HepG2 (cell line): ENCODE measurements around the gene FXR2. TPM values are rescaled to one million over a fixed set of nuclear protein-coding genes. Genes with fewer than 3 reads are reported as not detected.
A peak's percentile ranks its signal among the peaks of the same experiment; 100 is the strongest.

Experiments
- BCL6 ChIP-seq: IDR thresholded peaks from 2 replicates; pipeline ENCODE4 v1.6.1; 2016; ENCODE audit warnings: missing genetic modification reagents, missing compliant biosample characterization
- CCAR2 ChIP-seq: fragments of 200-400 bp; formaldehyde crosslinking; optimal IDR thresholded peaks from 2 replicates; pipeline ENCODE3; 2018; ENCODE audit warnings: low read depth, mild to moderate bottlenecking, low read length, moderate library complexity
- ESRRA ChIP-seq: sonication (generic); formaldehyde crosslinking; IDR thresholded peaks from 2 replicates; pipeline ENCODE4 v1.5.1; 2020; ENCODE audit warnings: mild to moderate bottlenecking, low read depth, missing genetic modification reagents
- HMG20B ChIP-seq: conservative IDR thresholded peaks from 2 replicates; pipeline ENCODE4 v1.6.1; 2016; ENCODE audit warnings: missing genetic modification reagents, missing compliant biosample characterization
- JDP2 ChIP-seq: sonication (generic); formaldehyde crosslinking; IDR thresholded peaks from 2 replicates; pipeline ENCODE4 v1.8.1; 2022; ENCODE audit warnings: missing genetic modification reagents, borderline replicate concordance
- KDM2A ChIP-seq: sonication (generic); formaldehyde crosslinking; IDR thresholded peaks from 2 replicates; pipeline ENCODE4 v1.4.0; 2020; ENCODE audit warnings: low read depth, missing genetic modification reagents, borderline replicate concordance
- POLR2AphosphoS2 ChIP-seq: IDR thresholded peaks from 2 replicates; pipeline ENCODE4 v1.6.1; 2011; ENCODE audit warnings: low read depth, low read length, improper control_type of control experiment
- TRIM24 ChIP-seq: sonication (generic); formaldehyde crosslinking; IDR thresholded peaks from 2 replicates; pipeline ENCODE4 v1.8.0; 2022; ENCODE audit warnings: mild to moderate bottlenecking, missing genetic modification reagents
- ZFP36L1 ChIP-seq: sonication (generic); formaldehyde crosslinking; IDR thresholded peaks from 2 replicates; pipeline ENCODE4 v1.8.0; 2022; ENCODE audit warnings: mild to moderate bottlenecking, missing genetic modification reagents, moderate library complexity
- ZFP37 ChIP-seq: sonication (generic); formaldehyde crosslinking; IDR thresholded peaks from 2 replicates; pipeline ENCODE4 v1.4.0; 2020; ENCODE audit warnings: missing genetic modification reagents, borderline replicate concordance
- ZFYVE20 ChIP-seq: sonication (generic); formaldehyde crosslinking; IDR thresholded peaks from 2 replicates; pipeline ENCODE4 v1.8.0; 2023; ENCODE audit warnings: low read depth, mild to moderate bottlenecking, moderate library complexity, missing genetic modification reagents, borderline replicate concordance
- ZNF17 ChIP-seq: sonication (generic); formaldehyde crosslinking; IDR thresholded peaks from 2 replicates; pipeline ENCODE4 v1.5.0; 2020; ENCODE audit warnings: mild to moderate bottlenecking, missing genetic modification reagents
- ZNF235 ChIP-seq: sonication (generic); formaldehyde crosslinking; IDR thresholded peaks from 2 replicates; pipeline ENCODE4 v1.8.1; 2023; ENCODE audit warnings: mild to moderate bottlenecking, missing genetic modification reagents, borderline replicate concordance
- ZNF251 ChIP-seq: sonication (generic); formaldehyde crosslinking; IDR thresholded peaks from 2 replicates; pipeline ENCODE4 v1.9.0; 2021; ENCODE audit warnings: mild to moderate bottlenecking, missing genetic modification reagents
- ZNF337 ChIP-seq: sonication (generic); formaldehyde crosslinking; IDR thresholded peaks from 2 replicates; pipeline ENCODE4 v1.5.1; 2020; ENCODE audit warnings: missing genetic modification reagents, low read depth, mild to moderate bottlenecking, borderline replicate concordance
- ZNF34 ChIP-seq: sonication (generic); formaldehyde crosslinking; IDR thresholded peaks from 2 replicates; pipeline ENCODE4 v1.4.0; 2020; ENCODE audit warnings: mild to moderate bottlenecking, missing genetic modification reagents, borderline replicate concordance
- ZNF567 ChIP-seq: sonication (generic); formaldehyde crosslinking; IDR thresholded peaks from 2 replicates; pipeline ENCODE4 v1.8.1; 2023; ENCODE audit warnings: mild to moderate bottlenecking, missing genetic modification reagents, borderline replicate concordance
- ZNF766 ChIP-seq: sonication (generic); formaldehyde crosslinking; IDR thresholded peaks from 2 replicates; pipeline ENCODE4 v1.5.0; 2020; ENCODE audit warnings: missing genetic modification reagents, borderline replicate concordance
- ZNF773 ChIP-seq: sonication (generic); formaldehyde crosslinking; IDR thresholded peaks from 2 replicates; pipeline ENCODE4 v1.4.0; 2020; ENCODE audit warnings: missing genetic modification reagents, borderline replicate concordance
- polyA plus RNA-seq, 8 experiments: library from polyadenylated mRNA; depleted of rRNA in 3 of 8; stranded (reverse) in 7 of 8; unstranded in 1 of 8; fragments of >200 nt; fragmentation: Illumina TruSeq in 4 of 8; extraction: Trizol in 4 of 8; gene quantifications; 2 replicates each; pipeline versions ENCODE4 v1.2.1 to v1.2.3, GENCODE V29; 2011 to 2016; ENCODE audit warnings: low read depth in 4 of 8, missing spikeins in 1 of 8, mixed read lengths in 1 of 8; ENCODE audit not compliant: insufficient read depth in 1 of 8
- total RNA-seq, 5 experiments: library from RNA; depleted of rRNA; stranded (reverse); fragments of >200 nt; fragmentation: Illumina TruSeq; extraction: Trizol; gene quantifications; 2 replicates each; pipeline ENCODE4 v1.2.3, GENCODE V29; 2016; ENCODE audit warnings: low read depth in 1 of 5
- TF ChIP-seq, protein P1 (sequence below): sonication (generic); formaldehyde crosslinking; IDR thresholded peaks from 2 replicates; pipeline ENCODE4 v1.5.1; 2020; ENCODE audit warnings: missing genetic modification reagents, mild to moderate bottlenecking, borderline replicate concordance
- TF ChIP-seq, protein P2 (sequence below): sonication (generic); formaldehyde crosslinking; IDR thresholded peaks from 2 replicates; pipeline ENCODE4 v1.4.0; 2020; ENCODE audit warnings: missing genetic modification reagents
- TF ChIP-seq, protein P3 (sequence below): sonication (generic); formaldehyde crosslinking; IDR thresholded peaks from 2 replicates; pipeline ENCODE4 v1.5.0; 2020; ENCODE audit warnings: mild to moderate bottlenecking, missing genetic modification reagents
- TF ChIP-seq, protein P4 (sequence below): sonication (generic); formaldehyde crosslinking; IDR thresholded peaks from 2 replicates; pipeline ENCODE4 v1.4.0; 2020; ENCODE audit warnings: mild to moderate bottlenecking, low read depth, missing genetic modification reagents

Gene FXR2
- total and polyA plus RNA-seq, 2 of the 13 experiments (the other 11 are each of a cell fraction or from before 2014, with no cell fraction given), result 20.9 to 24.4 TPM

DNA sequence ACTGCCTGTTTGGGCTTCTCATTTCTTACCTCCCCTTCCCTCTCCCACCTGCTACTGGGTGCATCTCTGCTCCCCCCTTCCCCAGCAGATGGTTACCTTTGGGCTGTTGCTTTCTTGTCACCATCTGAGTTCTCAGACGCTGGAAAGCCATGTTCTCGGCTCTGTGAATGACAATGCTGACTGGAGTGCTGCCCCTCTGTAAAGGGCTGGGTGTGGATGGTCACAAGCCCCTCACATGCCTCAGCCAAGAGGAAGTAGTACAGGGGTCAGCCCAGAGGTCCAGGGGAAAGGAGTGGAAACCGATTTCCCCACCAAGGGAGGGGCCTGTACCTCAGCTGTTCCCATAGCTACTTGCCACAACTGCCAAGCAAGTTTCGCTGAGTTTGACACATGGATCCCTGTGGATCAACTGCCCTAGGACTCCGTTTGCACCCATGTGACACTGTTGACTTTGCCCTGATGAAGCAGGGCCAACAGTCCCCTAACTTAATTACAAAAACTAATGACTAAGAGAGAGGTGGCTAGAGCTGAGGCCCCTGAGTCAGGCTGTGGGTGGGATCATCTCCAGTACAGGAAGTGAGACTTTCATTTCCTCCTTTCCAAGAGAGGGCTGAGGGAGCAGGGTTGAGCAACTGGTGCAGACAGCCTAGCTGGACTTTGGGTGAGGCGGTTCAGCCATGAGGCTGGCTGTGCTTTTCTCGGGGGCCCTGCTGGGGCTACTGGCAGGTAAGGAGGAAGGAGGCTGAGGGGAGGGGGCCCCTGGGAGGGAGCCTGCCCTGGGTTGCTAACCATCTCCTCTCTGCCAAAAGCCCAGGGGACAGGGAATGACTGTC is 35.5 kb downstream of the FXR2 start, which contains the start of gene CD68 (continued):
- TF ChIP-seq, protein P1, sequence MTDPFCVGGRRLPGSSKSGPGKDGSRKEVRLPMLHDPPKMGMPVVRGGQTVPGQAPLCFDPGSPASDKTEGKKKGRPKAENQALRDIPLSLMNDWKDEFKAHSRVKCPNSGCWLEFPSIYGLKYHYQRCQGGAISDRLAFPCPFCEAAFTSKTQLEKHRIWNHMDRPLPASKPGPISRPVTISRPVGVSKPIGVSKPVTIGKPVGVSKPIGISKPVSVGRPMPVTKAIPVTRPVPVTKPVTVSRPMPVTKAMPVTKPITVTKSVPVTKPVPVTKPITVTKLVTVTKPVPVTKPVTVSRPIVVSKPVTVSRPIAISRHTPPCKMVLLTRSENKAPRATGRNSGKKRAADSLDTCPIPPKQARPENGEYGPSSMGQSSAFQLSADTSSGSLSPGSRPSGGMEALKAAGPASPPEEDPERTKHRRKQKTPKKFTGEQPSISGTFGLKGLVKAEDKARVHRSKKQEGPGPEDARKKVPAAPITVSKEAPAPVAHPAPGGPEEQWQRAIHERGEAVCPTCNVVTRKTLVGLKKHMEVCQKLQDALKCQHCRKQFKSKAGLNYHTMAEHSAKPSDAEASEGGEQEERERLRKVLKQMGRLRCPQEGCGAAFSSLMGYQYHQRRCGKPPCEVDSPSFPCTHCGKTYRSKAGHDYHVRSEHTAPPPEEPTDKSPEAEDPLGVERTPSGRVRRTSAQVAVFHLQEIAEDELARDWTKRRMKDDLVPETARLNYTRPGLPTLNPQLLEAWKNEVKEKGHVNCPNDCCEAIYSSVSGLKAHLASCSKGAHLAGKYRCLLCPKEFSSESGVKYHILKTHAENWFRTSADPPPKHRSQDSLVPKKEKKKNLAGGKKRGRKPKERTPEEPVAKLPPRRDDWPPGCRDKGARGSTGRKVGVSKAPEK (CRISPR knock-in tag), result peak; percentile 58; the same call in 1 of the 2 replicates
- no peak for TF ChIP-seq ZNF251 (CRISPR knock-in tag)
- no peak for TF ChIP-seq ZNF337
- no peak for TF ChIP-seq ZNF34 (CRISPR knock-in tag)
- no peak for TF ChIP-seq ZNF17 (CRISPR knock-in tag)
- peak; percentile 100 for TF ChIP-seq POLR2AphosphoS2
- no peak for TF ChIP-seq CCAR2
- TF ChIP-seq TRIM24 (CRISPR knock-in tag), result no peak
- TF ChIP-seq ZNF766 (CRISPR knock-in tag), result peak; percentile 90; the same call in 1 of the 2 replicates
- TF ChIP-seq ZFP36L1 (CRISPR knock-in tag), result peak; percentile 88; the same call in 1 of the 2 replicates
- peak; percentile 71 for TF ChIP-seq BCL6 (CRISPR knock-in tag)
- TF ChIP-seq ZNF567 (CRISPR knock-in tag), result no peak
- TF ChIP-seq, protein P2, sequence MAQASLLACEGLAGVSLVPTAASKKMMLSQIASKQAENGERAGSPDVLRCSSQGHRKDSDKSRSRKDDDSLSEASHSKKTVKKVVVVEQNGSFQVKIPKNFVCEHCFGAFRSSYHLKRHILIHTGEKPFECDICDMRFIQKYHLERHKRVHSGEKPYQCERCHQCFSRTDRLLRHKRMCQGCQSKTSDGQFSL, result no peak
- no peak; the same call in 1 of the 2 replicates for TF ChIP-seq HMG20B (CRISPR knock-in tag)
- TF ChIP-seq ESRRA (CRISPR knock-in tag), result 0 out of 2 replicates have a peak, but pooled peaks have one; percentile 46
- no peak for TF ChIP-seq JDP2 (CRISPR knock-in tag)
- 0 out of 2 replicates have a peak, but pooled peaks have one; percentile 12 for TF ChIP-seq ZNF235 (CRISPR knock-in tag)
- TF ChIP-seq ZNF773 (CRISPR knock-in tag), result no peak
- TF ChIP-seq, protein P3, sequence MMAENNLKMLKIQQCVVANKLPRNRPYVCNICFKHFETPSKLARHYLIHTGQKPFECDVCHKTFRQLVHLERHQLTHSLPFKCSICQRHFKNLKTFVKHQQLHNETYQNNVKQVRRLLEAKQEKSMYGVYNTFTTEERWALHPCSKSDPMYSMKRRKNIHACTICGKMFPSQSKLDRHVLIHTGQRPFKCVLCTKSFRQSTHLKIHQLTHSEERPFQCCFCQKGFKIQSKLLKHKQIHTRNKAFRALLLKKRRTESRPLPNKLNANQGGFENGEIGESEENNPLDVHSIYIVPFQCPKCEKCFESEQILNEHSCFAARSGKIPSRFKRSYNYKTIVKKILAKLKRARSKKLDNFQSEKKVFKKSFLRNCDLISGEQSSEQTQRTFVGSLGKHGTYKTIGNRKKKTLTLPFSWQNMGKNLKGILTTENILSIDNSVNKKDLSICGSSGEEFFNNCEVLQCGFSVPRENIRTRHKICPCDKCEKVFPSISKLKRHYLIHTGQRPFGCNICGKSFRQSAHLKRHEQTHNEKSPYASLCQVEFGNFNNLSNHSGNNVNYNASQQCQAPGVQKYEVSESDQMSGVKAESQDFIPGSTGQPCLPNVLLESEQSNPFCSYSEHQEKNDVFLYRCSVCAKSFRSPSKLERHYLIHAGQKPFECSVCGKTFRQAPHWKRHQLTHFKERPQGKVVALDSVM (CRISPR knock-in tag), result peak; percentile 52; the same call in 1 of the 2 replicates
- peak; percentile 91 for TF ChIP-seq KDM2A
- no peak for TF ChIP-seq ZFYVE20 (CRISPR knock-in tag)
- TF ChIP-seq, protein P4, sequence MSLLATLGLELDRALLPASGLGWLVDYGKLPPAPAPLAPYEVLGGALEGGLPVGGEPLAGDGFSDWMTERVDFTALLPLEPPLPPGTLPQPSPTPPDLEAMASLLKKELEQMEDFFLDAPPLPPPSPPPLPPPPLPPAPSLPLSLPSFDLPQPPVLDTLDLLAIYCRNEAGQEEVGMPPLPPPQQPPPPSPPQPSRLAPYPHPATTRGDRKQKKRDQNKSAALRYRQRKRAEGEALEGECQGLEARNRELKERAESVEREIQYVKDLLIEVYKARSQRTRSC, result no peak
- peak; percentile 74; the same call in 1 of the 2 replicates for TF ChIP-seq ZFP37 (CRISPR knock-in tag)
